22Rv1 (cell line): Measurements from ENCODE around the gene B4GALT2.

Source experiments
- H3K27ac ChIP-seq: fragments of 450-650 bp; 2 replicates; pipeline ENCODE4 v1.5.1; 2017
- ZFX ChIP-seq: fragments of 450-650 bp; IDR thresholded peaks from 2 replicates; pipeline ENCODE4 v1.6.1; 2017; ENCODE audit warnings: antibody characterized with exemption, borderline replicate concordance
- TF ChIP-seq, protein P1 (sequence below): fragments of 450-650 bp; IDR thresholded peaks from 2 replicates; pipeline ENCODE4 v1.5.1; 2017; ENCODE audit warnings: mild to moderate bottlenecking

The B4GALT2 gene

DNA sequence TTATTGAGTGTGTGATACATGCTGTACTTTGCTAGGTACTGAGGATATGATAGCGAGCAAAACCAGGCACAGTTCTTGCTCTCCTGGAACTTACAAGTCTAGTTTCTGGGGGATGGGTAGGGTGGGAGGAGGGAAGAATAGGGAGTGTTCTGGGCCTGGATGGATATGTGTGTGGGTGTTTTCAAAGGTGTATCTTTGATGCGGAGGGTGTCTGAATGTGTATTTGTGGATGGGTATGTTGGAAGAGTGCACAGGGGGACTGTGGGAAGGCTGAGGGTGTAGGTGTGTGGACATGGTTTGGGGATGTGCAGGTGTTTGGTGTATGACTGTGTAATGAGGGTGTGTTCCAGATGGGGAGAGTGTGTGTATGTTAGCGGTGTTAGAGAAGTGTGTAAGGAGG lies 13.7 kb upstream of the B4GALT2 start:
- H3K27ac ChIP-seq = no peak overlapping the region
- no peak for TF ChIP-seq ZFX
- TF ChIP-seq, protein P1, sequence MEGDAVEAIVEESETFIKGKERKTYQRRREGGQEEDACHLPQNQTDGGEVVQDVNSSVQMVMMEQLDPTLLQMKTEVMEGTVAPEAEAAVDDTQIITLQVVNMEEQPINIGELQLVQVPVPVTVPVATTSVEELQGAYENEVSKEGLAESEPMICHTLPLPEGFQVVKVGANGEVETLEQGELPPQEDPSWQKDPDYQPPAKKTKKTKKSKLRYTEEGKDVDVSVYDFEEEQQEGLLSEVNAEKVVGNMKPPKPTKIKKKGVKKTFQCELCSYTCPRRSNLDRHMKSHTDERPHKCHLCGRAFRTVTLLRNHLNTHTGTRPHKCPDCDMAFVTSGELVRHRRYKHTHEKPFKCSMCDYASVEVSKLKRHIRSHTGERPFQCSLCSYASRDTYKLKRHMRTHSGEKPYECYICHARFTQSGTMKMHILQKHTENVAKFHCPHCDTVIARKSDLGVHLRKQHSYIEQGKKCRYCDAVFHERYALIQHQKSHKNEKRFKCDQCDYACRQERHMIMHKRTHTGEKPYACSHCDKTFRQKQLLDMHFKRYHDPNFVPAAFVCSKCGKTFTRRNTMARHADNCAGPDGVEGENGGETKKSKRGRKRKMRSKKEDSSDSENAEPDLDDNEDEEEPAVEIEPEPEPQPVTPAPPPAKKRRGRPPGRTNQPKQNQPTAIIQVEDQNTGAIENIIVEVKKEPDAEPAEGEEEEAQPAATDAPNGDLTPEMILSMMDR = no peak

GRCh38 chr1:43968348-43968948 lies 10.6 kb upstream of the B4GALT2 start:
- TF ChIP-seq, protein P1 = no peak
- TF ChIP-seq ZFX = no peak
- H3K27ac ChIP-seq = no peak overlapping the region

DNA sequence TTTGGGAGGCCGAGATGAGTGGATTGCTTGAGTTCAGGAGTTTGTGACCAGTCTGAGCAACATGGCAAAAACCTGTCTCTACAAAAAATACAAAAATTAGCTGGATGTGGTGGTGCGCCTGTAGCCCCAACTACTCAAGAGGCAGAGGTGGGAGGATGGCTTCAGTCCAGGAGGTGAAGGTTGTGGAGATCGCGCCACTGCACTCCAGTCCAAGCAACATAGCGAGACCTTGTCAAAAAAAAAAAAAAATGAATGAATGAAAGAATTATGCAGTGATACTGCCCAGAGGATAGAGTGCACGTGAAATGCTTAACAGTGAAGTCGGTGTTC lies 9.6 kb upstream of the B4GALT2 start:
- TF ChIP-seq, protein P1 = no peak
- no peak for TF ChIP-seq ZFX
- H3K27ac ChIP-seq = peak overlapping the region; percentile 30; the same call in 1 of the 2 replicates

DNA sequence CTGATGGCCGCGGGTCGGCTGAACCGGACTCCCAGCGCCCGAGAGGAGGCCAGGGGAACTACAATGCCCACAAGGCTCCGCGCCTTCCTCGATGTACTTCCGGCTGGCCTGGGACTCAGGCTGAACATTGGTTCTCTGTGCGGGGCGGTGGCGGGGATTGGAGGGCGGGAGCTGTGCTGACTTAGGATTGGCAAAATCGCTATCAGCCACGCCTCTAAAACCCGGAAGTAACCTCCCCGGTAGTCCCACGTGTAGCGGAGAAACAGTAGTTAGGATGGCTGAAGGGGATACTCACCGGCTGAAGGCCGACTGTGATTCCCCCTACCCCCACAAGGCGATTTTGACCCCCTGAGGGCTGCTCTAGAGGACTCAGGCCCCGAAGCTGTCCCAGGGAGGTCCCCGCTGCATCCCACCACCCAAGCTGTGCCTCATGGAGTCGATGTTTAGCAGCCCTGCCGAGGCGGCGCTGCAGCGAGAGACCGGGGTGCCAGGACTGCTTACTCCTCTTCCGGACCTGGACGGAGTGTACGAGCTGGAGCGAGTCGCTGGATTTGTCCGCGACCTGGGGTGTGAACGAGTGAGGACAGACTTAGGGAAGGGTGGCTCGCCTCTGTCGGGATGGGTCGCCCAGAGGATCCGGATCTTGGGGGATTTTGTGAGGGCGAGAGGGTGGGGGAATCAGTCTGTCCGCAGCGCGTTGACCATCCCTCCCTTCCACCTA lies 9.1 kb upstream of the B4GALT2 start, which contains the start of gene DPH2:
DPH2 (plus strand) TSS at position 265 of the 721 bp plus-strand sequence; CDS start at position 431, 166 bp downstream.
- H3K27ac ChIP-seq = peak within 1 kb of the TSS; percentile 30; the same call in 1 of the 2 replicates

GRCh38 chr1:43970502-43970901 lies 8.5 kb upstream of the B4GALT2 start:
- no peak for TF ChIP-seq ZFX
- TF ChIP-seq, protein P1 = no peak
- peak overlapping the region; percentile 30; the same call in 1 of the 2 replicates for H3K27ac ChIP-seq

More for the DNA sequence above, 9.1 kb upstream of the B4GALT2 start, which contains the start of gene DPH2:
- TF ChIP-seq, protein P1 = 0 out of 2 replicates have a peak, but pooled peaks have one; percentile 10
- no peak for TF ChIP-seq ZFX

GRCh38 chr1:43970911-43971310 lies 8.1 kb upstream of the B4GALT2 start:
- no peak for TF ChIP-seq ZFX
- TF ChIP-seq, protein P1 = no peak

GRCh38 chr1:43971336-43971980 lies 7.6 kb upstream of the B4GALT2 start:
- TF ChIP-seq, protein P1 = no peak
- TF ChIP-seq ZFX = no peak
- H3K27ac ChIP-seq = no peak overlapping the region

More at GRCh38 chr1:43970911-43971310, 8.1 kb upstream of the B4GALT2 start:
- no peak overlapping the region for H3K27ac ChIP-seq
